ENCODE results near the gene SHISA5. TPM values are rescaled to one million over a fixed set of nuclear protein-coding genes. Genes with fewer than 3 reads are reported as not detected.

SHISA5 gene
- polyA plus RNA-seq, 2 of the 4 experiments (the other 2 are of a cell fraction), result 87.5 to 94.3 TPM

- peak; percentile 64 to 89 for DNase-seq (ENCODE audit: low read depth in 1 of 2, low spot score in 1 of 2)
- no peaks in the 10 kb centered on the region for H3K9me3 ChIP-seq
- H3K4me1 ChIP-seq, result peaks cover 20% of the 10 kb centered on the region
- H3K4me2 ChIP-seq, result peak within 1 kb of the TSS; percentile 88
- POLR2A ChIA-PET, result interaction anchor here (0.9 to 1.8 kb wide), 9 partner anchors 9 to 108 kb away, joined by 3 to 8 read pairs (median 3); no protein-coding TSS in a partner anchor
- peak; percentile 95 to 97 for ATAC-seq
- peak within 1 kb of the TSS; percentile 86 to 97 for H3K27ac ChIP-seq
- 0% methylated on average over 16 of the region's 91 CpGs for WGBS (ENCODE audit: missing lambda C conversion rate)
- CTCF ChIA-PET, result interaction anchor here (1.1 to 3.6 kb wide), 9 partner anchors 10 to 252 kb away, joined by 3 to 32 read pairs (median 4); no protein-coding TSS in a partner anchor
- TF ChIP-seq FOSB (CRISPR knock-in tag; IDR thresholded peaks at IDR 0.05) (no peak), JUNB (IDR thresholded peaks at IDR 0.05) (no peak), BCL3 (IDR thresholded peaks at IDR 0.05) (peak; percentile 76; the same call in 2 of the 3 replicates), RFX5 (IDR thresholded peaks at IDR 0.05) (peak; percentile 45; the same call in 1 of the 2 replicates), POLR2AphosphoS2 (conservative IDR thresholded peaks at IDR 0.05; ENCODE audit: low read length) (no peak), PBX3 (IDR thresholded peaks at IDR 0.05) (no peak), REST (IDR thresholded peaks at IDR 0.05) (no peak), MAX (IDR thresholded peaks at IDR 0.05) (peak; percentile 80), HEYL (CRISPR knock-in tag; IDR thresholded peaks at IDR 0.05) (no peak), POLR2A (IDR thresholded peaks at IDR 0.05; ENCODE audit: low read length) (peak; percentile 84), MAZ (IDR thresholded peaks at IDR 0.05; ENCODE audit: borderline replicate concordance, low read depth, low read length) (no peak), KDM5A (IDR thresholded peaks at IDR 0.05) (peak; percentile 88), KDM1A (IDR thresholded peaks at IDR 0.05; ENCODE audit: low read depth) (no peak), MAFK (IDR thresholded peaks at IDR 0.05; ENCODE audit: partially characterized antibody) (no peak), USF2 (IDR thresholded peaks at IDR 0.05) (no peak), BHLHE40 (IDR thresholded peaks at IDR 0.05; ENCODE audit: low read depth, low read length) (no peak), RNF2 (IDR thresholded peaks at IDR 0.05; ENCODE audit: borderline replicate concordance, low read depth) (no peak), PHF8 (IDR thresholded peaks at IDR 0.05; ENCODE audit: borderline replicate concordance, low read depth) (peak; percentile 77), JUN (IDR thresholded peaks at IDR 0.05) (peak in 1 of 2 experiments; percentile 71; a peak in 4 of 5 replicates), GATA3 (IDR thresholded peaks at IDR 0.05; ENCODE audit: borderline replicate concordance) (no peak), CTCF (IDR thresholded peaks at IDR 0.05) (no peak)
- FAIRE-seq, result no peak
- peak within 1 kb of the TSS; percentile 67 for H3K4me3 ChIP-seq
Measured at GRCh38 chr3:48446425-48447193, 57.4 kb downstream of the SHISA5 start, which contains the start of gene ATRIP. Gene ATRIP, plus strand, starts transcription at chr3:48446737. Its CDS starts 109 bp downstream, at chr3:48446846.

Measured in A549 (cell line).